Measurements from ENCODE around the gene CDC42BPB. TPM values are rescaled to one million over a fixed set of nuclear protein-coding genes. Genes with fewer than 3 reads are reported as not detected.

CDC42BPB gene
- total RNA-seq, 3 donors from 2014 or later, result 64.0 to 110 (median 98.0) TPM

- TF ChIP-seq POLR2A (IDR thresholded peaks at IDR 0.05) (no peak), CTCF (IDR thresholded peaks at IDR 0.05) (no peak), POLR2AphosphoS5 (IDR thresholded peaks at IDR 0.05) (no peak)
- intact Hi-C loops (cut with DNase I; ENCODE audit: low total_unique reads), result no loop called here
- H3K4me3 ChIP-seq, result peak overlapping the region in 2 of 3 donors; percentile 14 to 55
- H3K9me3 ChIP-seq, result no peaks in the 10 kb centered on the region
- DNase-seq (ENCODE audit: low spot score in 2 of 2), result no peak
- no peak overlapping the region for H3K27ac ChIP-seq
- H3K27me3 ChIP-seq, result peaks cover 4 to 39% of the 10 kb centered on the region in 2 donors
- H3K4me1 ChIP-seq, result peaks cover 0 to 5% of the 10 kb centered on the region in 2 donors
- H3K36me3 ChIP-seq, result no peaks in the 10 kb centered on the region
These were observed 134.0 kb downstream of the CDC42BPB start for GRCh38 chr14:102923201-102923924.

- Histone ChIP-seq H3K27ac (no peak within 1 kb of the TSS), H3K27me3 (peaks cover 4 to 34% of the 10 kb centered on the region in 2 donors), H3K9me3 (no peaks in the 10 kb centered on the region), H3K4me3 (peak within 1 kb of the TSS in 2 of 3 donors; percentile 14 to 55), H3K4me1 (peaks cover 0 to 5% of the 10 kb centered on the region in 2 donors), H3K36me3 (no peaks in the 10 kb centered on the region)
- TF ChIP-seq POLR2A (IDR thresholded peaks at IDR 0.05), result no peak
- TF ChIP-seq CTCF (IDR thresholded peaks at IDR 0.05), result no peak
- TF ChIP-seq POLR2AphosphoS5 (IDR thresholded peaks at IDR 0.05), result no peak
- DNase-seq (ENCODE audit: low spot score in 2 of 2), result no peak
- intact Hi-C loops (cut with DNase I; ENCODE audit: low total_unique reads), result no loop called here
These were observed 134.7 kb downstream of the CDC42BPB start, which contains the start of gene AMN for GRCh38 chr14:102922490-102923200. AMN (plus strand) TSS chr14:102922663; CDS start chr14:102922689, 26 bp downstream.

GRCh38 chr14:102920998-102921304 is 136.4 kb downstream of the CDC42BPB start:
- no peak for DNase-seq (ENCODE audit: low spot score in 2 of 2)
- H3K27me3 ChIP-seq, result peaks cover 4 to 34% of the 10 kb centered on the region in 2 donors
- no peaks in the 10 kb centered on the region for H3K9me3 ChIP-seq
- no peak overlapping the region for H3K4me3 ChIP-seq
- no peaks in the 10 kb centered on the region for H3K36me3 ChIP-seq
- intact Hi-C loops (cut with DNase I; ENCODE audit: low total_unique reads), result no loop called here
- H3K4me1 ChIP-seq, result peaks cover 0 to 5% of the 10 kb centered on the region in 2 donors
- no peak for TF ChIP-seq POLR2A (IDR thresholded peaks at IDR 0.05)
- no peak for TF ChIP-seq CTCF (IDR thresholded peaks at IDR 0.05)
- TF ChIP-seq POLR2AphosphoS5 (IDR thresholded peaks at IDR 0.05), result no peak
- H3K27ac ChIP-seq, result no peak overlapping the region

- peaks cover 4 to 31% of the 10 kb centered on the region in 2 donors for H3K27me3 ChIP-seq
- no peak overlapping the region for H3K4me3 ChIP-seq
- no peak for DNase-seq (ENCODE audit: low spot score in 2 of 2)
- no peaks in the 10 kb centered on the region for H3K9me3 ChIP-seq
- no peak overlapping the region for H3K27ac ChIP-seq
- no peaks in the 10 kb centered on the region for H3K36me3 ChIP-seq
- H3K4me1 ChIP-seq, result peaks cover 0 to 5% of the 10 kb centered on the region in 2 donors
- TF ChIP-seq POLR2A (IDR thresholded peaks at IDR 0.05) (no peak), POLR2AphosphoS5 (IDR thresholded peaks at IDR 0.05) (no peak), CTCF (IDR thresholded peaks at IDR 0.05) (no peak)
- intact Hi-C loops (cut with DNase I; ENCODE audit: low total_unique reads), result no loop called here
These were observed 136.9 kb downstream of the CDC42BPB start for GRCh38 chr14:102920273-102920997.

All from breast epithelium (tissue), 4 donors.